ENCODE data around the gene RNF6.

RNF6 gene

DNA sequence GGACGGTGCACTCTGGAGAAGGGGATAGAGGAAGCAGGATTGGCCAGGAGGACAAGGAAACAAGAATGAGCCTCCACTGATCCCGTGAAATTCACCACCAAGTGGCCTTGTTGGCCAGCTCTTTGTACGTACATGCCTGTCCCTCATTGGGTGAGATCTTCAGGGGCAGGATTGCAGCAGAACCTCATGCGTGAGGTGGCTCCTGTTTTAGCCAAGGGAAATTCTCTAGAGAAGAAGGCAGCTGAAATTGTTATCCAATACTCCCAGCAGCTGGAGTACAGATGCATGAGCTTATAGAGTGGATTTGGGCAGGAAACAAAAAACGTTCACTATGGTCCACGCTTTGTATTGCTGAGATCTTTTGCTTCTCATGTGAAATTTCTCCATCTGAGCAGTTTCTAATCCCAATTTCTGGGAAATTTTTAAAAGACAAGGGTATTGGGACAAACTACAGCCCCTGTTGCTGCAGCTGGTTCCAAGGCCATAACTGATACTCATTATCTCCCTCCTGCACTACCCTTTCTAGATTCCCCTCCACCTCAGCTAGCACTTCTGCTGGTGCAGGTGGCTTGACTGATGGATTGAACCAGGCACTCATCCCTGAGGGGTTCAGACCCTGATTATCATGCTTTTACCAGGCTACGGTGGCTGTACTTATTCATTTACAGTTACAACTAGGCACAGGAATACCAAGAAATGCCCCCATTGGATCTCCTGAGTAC is 3.9 kb upstream of the RNF6 start:
- no peak for DNase-seq

- no peak for DNase-seq
These were observed 469 bp upstream of the RNF6 start for GRCh38 chr13:26222520-26223046.

- no peak for DNase-seq
These were observed 754 bp downstream of the RNF6 start for GRCh38 chr13:26221399-26221720.

DNA sequence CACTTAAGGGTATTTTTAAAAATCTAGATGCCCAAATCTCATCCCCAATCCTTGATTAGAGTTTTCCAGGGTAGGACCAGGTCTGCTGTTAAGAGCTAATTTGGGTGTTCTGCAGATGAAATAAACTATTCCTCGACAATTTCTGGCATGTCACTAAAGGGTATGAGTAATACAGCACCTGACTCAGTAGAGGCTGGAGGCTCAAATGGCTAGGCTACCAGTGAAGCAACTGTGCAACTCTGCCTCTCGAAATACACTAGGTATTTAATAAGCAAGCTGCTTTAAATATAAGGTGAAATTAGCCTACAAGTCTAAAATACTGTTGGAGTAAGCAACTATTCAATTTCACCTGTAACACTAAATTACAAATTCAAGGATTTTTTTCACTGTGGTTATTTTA is 1.5 kb downstream of the RNF6 start:
- DNase-seq, result no peak

DNA sequence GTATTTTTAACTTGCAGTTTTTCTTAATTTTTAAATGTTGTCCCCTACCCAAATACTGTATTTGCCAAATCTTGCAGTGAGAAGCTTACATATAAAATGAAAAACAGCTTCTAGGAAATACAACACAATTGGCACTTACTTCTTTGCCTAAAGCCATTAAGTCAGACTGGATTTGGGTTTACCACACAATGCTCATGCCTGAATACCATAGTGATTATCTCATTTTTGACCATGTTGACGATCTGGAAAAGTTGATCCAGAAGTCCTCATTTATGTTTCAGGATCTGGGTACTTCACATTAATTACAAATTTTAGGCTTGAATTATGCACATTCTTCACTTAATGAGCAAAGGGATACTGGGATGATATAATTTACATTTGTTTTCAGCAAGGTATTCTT is 2.4 kb downstream of the RNF6 start:
- no peak for DNase-seq

DNA sequence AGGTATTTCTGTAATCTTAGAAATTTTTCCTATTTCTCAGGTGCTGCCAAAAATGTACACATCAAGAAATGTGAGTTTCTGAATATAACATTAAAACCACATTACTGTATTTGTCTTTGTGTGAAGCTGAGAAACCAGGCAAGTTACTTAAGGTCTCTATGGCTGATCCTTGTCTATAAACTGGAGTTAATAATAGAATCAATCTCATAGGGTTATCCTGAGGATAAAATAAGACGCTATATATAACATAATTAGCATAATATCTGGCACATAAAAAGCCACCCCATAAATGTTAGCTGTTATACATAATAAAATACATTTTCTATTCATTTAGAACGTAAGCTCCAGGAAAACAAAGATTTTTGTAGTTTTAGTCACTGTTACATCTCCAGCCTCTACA is 6.1 kb downstream of the RNF6 start:
- no peak for DNase-seq

GRCh38 chr13:26213982-26214381 is 8.1 kb downstream of the RNF6 start:
- no peak for DNase-seq

DNA sequence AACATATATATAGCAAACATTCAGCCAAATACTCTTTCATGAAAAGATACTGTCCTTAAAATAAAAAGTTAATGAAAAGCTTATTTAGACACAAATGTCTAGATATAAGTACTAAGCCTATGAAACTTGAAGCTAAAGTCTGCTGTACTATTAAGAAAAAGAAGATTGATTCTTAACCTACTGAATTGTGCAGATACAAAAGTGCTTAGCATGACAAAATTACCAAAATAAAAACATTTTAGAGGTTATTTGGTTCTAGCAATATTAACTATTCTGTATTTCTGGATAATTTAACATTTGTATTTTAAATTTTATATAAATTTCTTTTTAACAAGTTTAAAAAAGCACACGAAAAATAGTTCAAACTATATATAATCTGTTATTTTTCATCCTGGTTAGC is 8.8 kb downstream of the RNF6 start:
- no peak for DNase-seq

DNA sequence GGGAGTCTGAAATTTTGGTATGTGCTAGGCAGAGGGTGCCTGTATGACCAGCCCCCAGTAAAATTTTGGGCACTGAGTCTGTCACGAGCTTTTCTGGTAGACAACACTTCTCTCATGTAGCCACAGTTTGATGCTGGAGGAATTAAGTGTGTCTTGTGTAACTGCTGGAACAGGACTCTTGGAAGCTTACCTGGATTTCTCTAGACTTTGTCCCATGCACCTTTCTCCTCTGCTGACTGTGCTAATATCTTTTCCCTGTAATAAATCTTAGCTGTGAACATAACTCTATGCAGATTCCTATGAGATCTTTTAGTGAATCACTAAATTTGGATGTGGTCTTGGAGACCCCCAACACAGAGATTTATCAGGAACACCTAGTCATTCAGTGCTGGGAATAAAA is 13.8 kb downstream of the RNF6 start:
- DNase-seq, result no peak

GRCh38 chr13:26202365-26202972 is 19.6 kb downstream of the RNF6 start:
- DNase-seq, result no peak

GRCh38 chr13:26200811-26201210 is 21.3 kb downstream of the RNF6 start:
- no peak for DNase-seq

- no peak for DNase-seq
These were observed 24.0 kb downstream of the RNF6 start for GRCh38 chr13:26198116-26198515.

- no peak for DNase-seq
These were observed 24.8 kb downstream of the RNF6 start for GRCh38 chr13:26197298-26197697.

DNA sequence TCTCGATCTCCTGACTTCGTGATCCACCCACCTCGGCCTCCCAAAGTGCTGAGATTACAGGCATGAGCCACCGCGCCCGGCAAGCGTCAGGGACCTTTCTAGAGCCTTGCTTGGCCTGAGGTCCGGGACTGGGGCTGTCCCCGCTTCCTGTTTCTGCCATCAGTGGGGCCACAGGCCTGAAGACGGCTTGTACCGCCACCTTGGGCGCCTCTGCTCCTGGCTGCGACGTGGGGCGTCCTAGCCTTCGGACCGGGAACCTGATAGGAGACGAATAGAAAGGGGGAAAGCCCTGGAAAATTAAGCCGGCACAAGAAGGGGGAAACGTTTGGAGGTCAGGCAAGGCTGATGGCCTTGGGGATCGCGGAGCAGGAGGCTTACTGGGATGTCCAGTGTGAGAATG is 35.1 kb downstream of the RNF6 start:
- DNase-seq, result peak; percentile 13

DNA sequence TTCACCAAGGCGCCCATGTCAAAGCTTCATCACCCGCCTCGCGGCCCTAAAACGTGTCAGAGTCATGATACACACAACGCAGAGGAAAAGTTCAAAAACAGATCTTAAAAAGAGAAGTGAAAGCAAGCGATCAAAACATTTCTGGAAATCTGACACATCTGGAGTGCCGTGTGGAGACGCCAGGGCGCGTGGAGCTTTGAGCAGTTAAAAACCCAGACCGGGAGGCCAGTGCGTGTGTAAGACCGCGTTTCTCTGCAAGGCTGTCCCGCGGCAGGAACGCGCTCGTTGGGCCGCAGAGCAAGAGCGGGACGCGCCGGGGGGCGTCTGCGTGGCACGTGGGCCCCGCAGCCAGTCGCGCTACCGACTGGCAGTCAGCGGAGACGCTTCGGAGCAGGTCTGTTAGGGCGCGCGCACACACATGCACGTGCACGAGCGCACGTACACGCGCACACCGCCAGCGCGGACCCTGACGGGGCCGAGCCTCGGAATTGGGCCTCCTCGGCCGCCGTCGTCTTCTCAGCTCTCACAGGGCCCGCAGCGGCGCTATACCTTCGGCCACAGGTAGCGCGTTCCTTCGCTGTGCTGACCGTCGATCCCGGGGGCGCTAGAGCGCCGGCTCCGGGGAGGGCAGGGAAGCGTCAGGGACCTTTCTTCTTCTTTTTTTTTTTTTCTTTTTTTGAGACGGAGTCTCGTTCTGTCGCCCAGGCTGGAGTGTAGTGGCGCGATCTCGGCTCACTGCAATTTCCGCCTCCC is 35.8 kb downstream of the RNF6 start:
- DNase-seq, result peak; percentile 90

GRCh38 chr13:26185720-26186117 is 36.4 kb downstream of the RNF6 start:
- no peak for DNase-seq

DNA sequence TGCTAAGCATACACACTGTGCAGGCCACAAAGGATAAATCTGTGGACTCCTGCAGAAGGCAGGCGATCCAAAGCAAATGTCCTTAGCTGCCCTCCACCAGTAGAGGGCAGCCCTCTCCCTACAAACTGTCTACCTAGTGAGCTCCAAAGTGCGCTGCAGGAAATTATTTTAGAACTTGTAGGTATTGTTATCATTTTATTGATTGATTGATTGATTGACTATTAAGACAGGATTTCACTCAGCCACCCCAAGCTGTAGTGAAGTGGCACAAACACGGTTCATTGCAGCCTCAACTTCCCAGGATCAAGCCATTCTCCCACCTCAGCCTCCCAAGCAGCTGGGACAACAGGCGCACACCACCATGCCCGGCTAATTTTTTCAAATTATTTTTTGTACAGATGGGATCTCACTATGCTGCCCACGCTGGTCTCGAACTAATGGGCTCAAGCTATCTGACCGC is 37.3 kb downstream of the RNF6 start:
- DNase-seq, result peak; percentile 71

- no peak for DNase-seq
These were observed 38.7 kb downstream of the RNF6 start for GRCh38 chr13:26183416-26183815.

DNA sequence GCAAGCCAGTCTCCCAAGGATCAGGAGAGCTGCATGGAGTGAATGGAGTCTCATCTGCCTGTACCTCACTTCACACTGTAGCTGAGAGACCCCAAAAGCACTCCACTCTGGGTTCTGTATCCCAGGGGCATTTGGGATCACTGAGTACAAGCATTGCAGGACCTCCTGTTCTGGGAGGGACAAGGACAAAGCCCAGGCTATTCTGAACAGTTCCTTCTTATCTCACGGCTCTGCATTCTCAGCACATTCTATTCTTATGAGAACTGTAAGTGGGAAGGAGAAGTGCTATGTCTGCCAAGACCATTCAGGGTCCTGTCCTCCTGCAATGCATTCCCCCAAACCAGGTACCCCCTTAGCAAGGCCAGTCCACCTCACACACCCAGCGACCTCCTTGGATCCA is 42.8 kb downstream of the RNF6 start:
- no peak for DNase-seq

DNA sequence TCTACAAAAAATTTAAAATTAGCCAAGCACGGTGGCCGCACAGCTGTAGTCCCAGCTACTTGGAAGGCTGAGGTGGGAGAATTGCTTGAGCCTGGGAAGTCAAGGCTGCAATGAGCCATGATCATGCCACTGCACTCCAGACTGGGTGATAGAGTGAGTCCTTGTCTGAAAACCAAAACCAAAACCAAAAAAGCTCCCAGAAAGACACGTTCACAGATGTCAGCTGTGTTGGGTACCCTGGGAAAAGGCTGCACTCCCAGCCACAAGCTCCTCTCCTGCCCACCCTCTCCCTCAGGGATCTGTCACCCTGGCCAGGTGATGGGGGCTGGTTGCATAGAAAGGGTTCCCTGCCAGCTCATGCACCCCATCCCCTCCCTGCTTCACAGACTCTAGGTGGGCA is 53.3 kb downstream of the RNF6 start:
- DNase-seq, result no peak

DNA sequence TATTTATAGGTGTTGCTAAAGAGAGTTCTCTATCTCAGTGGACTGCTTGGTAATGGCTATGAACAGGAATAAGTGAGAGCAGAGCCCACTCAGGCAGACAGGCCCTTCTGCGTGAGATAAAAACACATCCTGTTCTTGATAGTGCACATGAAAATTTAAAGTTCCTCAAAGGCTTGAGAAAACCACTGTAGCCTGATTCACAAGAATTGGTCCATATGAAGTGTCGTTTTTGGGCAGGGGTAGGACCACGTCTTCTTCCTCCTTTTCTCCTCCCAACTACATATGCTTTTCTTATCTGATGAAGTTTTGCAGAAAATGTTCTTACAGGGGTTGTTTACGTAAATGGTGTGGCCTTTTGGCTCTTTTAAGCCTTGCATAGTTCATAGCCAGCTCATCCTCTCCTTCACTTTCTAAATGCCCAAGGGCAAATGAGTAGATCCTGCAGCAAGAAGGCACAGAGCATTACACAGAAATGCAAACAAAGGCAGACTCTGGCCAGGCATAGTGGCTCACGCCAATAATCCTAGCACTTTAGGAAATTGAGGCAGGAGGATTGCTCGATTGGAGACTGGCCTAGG is 53.8 kb downstream of the RNF6 start:
- no peak for DNase-seq

DNA sequence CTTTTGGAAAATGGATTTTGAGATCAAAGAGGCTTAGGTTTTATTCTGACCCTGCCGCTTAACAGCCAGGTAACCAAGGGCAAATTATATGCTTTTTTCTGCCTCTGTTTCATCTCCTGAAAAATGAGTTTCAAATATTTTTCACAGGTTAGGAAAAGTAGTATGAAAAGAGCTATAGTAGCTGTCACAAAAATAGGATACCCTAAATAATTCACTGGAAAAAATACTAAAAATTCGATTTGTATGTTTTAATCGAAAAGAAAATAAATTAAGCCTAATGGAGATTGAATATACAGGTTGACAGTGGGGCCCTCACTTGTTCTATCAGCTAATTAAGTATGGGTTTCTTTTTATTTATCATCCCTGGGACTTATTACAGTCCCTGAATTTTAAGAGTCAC is 58.3 kb downstream of the RNF6 start:
- DNase-seq, result no peak

Measured in activated naive CD4-positive, alpha-beta T cell treated with anti-CD3 and anti-CD28 coated beads, Interleukin-2, amount 50 U/mL, for 16 hours (primary cell).